Naive B cell (primary cell): ENCODE results near the gene PPFIA2. TPM values are rescaled to one million over a fixed set of nuclear protein-coding genes. Genes with fewer than 3 reads are reported as not detected.
"Not testable (repeated sequence)": the region's sequence is repeated elsewhere in the genome, so short reads cannot be mapped to it uniquely, and the experiment has no call there.

Experiments used
- ATAC-seq, 2 donors: fragments of 150-1000 bp; cut with Tn5 transposase; 2 replicates each; pipeline ENCODE4 v1.10.0; 2021; ENCODE audit warnings: low read depth in 2 of 2, mild to moderate bottlenecking in 2 of 2, moderate library complexity in 2 of 2
- DNase-seq: peaks from one replicate; pipeline ENCODE4 v3.0.0; 2022
- H3K27ac Mint-ChIP-seq, 6 donors: one replicate each; pipeline ENCODE4 v1.8.0; 2020 to 2022; ENCODE audit warnings: mild to moderate bottlenecking in 6 of 6, mixed read lengths in 6 of 6, moderate library complexity in 5 of 6, inconsistent platforms in 2 of 6
- H3K27me3 Mint-ChIP-seq, 3 donors: one replicate each; pipeline ENCODE4 v1.8.0; 2021 to 2022; ENCODE audit warnings: mixed read lengths in 3 of 3, mild to moderate bottlenecking in 1 of 3
- H3K36me3 Mint-ChIP-seq, 2 donors: one replicate each; pipeline ENCODE4 v1.8.0; 2020 to 2022; ENCODE audit warnings: mixed read lengths in 2 of 2, inconsistent platforms in 1 of 2, mild to moderate bottlenecking in 1 of 2
- H3K4me1 Mint-ChIP-seq, 3 donors: one replicate each; pipeline ENCODE4 v1.8.0; 2020 to 2022; ENCODE audit warnings: mixed read lengths in 3 of 3, inconsistent platforms in 1 of 3, mild to moderate bottlenecking in 1 of 3, moderate library complexity in 1 of 3
- H3K4me3 Mint-ChIP-seq, 8 donors: one replicate each; pipeline ENCODE4 v1.8.0; 2020 to 2022; ENCODE audit warnings: mild to moderate bottlenecking in 8 of 8, mixed read lengths in 8 of 8, moderate library complexity in 8 of 8, inconsistent platforms in 2 of 8
- H3K9me3 Mint-ChIP-seq, 7 donors: one replicate each; pipeline ENCODE4 v1.8.0; 2020 to 2022; ENCODE audit warnings: mixed read lengths in 7 of 7, mild to moderate bottlenecking in 5 of 7, inconsistent platforms in 2 of 7, moderate library complexity in 1 of 7
- polyA plus RNA-seq, 6 donors: library from polyadenylated mRNA; unstranded; fragments of 300-500 nt; fragmentation: Illumina TruSeq; gene quantifications; one replicate each; pipeline ENCODE4 v1.2.3, GENCODE V29; 2021; ENCODE audit warnings: low read depth in 6 of 6

PPFIA2 gene
- polyA plus RNA-seq, 6 donors from 2014 or later: not detected

DNA sequence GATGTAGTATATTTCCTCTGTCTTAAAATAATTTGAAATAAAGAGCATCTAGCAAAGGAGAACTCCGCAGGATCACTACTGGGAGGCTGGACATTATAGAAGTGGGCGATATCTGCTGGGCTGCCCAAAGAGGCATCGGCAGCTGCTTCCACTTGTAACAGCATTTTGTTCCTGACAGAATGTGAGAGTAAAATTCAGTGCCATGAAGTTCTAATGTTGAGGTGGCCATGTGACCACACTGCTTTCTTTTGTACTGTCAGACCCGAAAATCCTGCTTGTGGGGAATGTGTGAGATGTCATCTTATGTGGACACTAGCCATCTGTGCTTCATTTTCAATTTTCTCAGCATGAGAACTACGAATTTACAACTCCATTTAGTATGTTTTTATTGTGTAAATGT is 529.4 kb downstream of the PPFIA2 start:
- H3K4me3 Mint-ChIP-seq: no peak overlapping the region
- no peaks in the 10 kb centered on the region for H3K4me1 Mint-ChIP-seq
- no peaks in the 10 kb centered on the region for H3K27me3 Mint-ChIP-seq
- no peak overlapping the region for H3K27ac Mint-ChIP-seq
- H3K9me3 Mint-ChIP-seq: peaks cover 0 to 11% (median 0%) of the 10 kb centered on the region in 7 donors
- H3K36me3 Mint-ChIP-seq: no peaks in the 10 kb centered on the region
- ATAC-seq (no peak), DNase-seq (no peak)

DNA sequence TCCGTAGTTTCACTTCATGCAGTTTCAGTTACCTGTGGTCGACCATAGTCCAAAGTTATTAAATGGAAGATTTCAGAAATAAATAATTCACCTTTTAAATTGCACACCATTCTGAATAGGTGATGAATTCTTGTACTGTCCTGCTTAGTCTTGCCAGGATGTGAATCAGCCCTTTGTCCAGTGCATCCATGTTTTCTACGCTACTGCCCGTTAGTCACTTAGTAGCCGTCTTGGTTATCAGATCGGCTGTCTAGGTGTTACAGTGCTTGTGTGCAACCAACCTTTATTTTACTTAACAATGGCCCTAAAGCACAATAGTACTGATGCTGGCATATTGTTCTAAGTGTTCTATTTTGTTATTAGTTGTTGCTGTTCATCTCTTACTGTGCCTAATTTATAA is 534.5 kb downstream of the PPFIA2 start:
- H3K36me3 Mint-ChIP-seq: no peaks in the 10 kb centered on the region
- no peak for ATAC-seq

DNA sequence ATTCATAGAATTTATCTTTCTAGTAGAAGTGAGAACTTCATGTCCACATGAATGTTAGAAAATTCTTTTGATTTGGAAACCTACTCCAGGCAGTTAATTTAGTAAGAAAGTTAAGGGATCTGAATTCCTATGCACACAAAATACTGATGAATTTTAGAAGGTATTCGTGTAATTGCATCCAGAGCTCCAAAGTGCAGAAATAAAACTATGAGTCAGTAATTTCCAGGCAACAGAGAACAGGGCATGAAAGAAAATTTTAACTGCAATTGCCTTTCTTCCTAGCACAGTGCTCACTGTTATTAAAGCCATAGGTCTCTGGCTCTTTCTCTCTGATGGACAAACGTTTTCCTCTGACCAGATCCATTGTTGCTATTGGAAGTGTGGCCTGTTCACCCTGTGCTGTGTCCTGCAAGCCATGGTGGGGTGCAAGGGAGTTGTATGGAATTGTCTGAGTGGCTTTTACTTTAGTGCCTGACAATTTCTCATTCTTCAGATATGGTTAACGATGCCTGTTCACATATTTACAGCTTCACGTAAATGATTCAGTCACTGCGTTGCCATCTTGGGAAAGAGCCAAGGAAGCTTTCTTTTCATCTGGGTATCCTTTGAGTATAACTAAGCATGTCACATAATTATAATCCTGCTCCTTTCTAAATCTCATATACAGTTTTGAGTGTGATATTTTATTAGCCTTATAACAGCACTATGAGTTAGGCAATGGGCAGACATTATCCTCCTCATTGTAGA is 536.1 kb downstream of the PPFIA2 start:
- Mint-ChIP-seq H3K27me3 (no peaks in the 10 kb centered on the region), H3K9me3 (peaks cover 0 to 11% (median 0%) of the 10 kb centered on the region in 7 donors), H3K4me1 (no peaks in the 10 kb centered on the region), H3K27ac (no peak overlapping the region), H3K36me3 (no peaks in the 10 kb centered on the region), H3K4me3 (no peak overlapping the region)
- no peak for DNase-seq
- no peak for ATAC-seq

More for the DNA sequence above, 534.5 kb downstream of the PPFIA2 start:
- Mint-ChIP-seq H3K4me1 (no peaks in the 10 kb centered on the region), H3K9me3 (peaks cover 0 to 11% (median 0%) of the 10 kb centered on the region in 7 donors), H3K27me3 (no peaks in the 10 kb centered on the region), H3K27ac (no peak overlapping the region), H3K4me3 (no peak overlapping the region)
- DNase-seq: no peak

DNA sequence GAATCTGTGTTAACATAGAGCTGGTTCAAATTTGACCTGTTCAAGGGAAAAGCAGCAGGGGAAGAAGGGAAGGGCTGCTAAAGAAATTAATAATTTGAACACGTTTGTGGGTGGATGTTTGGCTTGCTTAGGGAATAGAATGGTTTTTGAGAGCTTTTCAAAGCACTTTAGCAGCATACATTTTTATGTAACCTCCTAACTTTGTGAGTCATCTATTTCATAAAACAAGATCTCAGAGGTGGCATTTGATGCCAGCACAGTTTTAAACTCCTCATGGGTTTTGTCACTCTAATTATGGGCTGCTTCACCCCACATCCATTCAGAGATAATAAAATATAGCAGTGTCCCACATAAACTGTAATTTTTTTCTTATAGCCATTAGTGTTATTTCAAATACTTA is 537.5 kb downstream of the PPFIA2 start:
- Mint-ChIP-seq H3K36me3 (no peaks in the 10 kb centered on the region), H3K4me1 (no peaks in the 10 kb centered on the region), H3K27ac (no peak overlapping the region), H3K4me3 (no peak overlapping the region), H3K9me3 (peaks cover 0 to 4% (median 0%) of the 10 kb centered on the region in 7 donors), H3K27me3 (no peaks in the 10 kb centered on the region)
- DNase-seq (no peak), ATAC-seq (no peak)

DNA sequence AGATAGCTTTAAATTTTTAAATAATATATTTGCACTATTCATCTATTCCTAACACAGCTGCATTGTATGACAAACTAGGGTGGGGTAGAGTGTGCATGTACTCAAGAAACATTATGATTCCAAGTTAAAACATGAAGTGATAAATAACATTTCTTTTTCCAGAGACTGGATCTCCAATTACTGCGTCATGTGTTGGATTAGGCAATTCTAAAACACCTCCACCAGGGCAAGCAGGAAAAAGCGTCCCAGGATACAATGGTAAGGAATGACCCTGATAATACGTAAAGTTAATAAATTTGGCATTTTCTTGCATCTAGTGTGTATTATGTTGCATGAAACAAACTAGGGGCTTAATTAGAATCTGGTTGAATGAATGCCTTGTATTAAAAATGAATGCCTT is 542.4 kb downstream of the PPFIA2 start:
- Mint-ChIP-seq H3K36me3 (no peaks in the 10 kb centered on the region), H3K4me3 (no peak overlapping the region), H3K27ac (no peak overlapping the region), H3K9me3 (peaks cover 0 to 10% (median 1%) of the 10 kb centered on the region in 7 donors), H3K4me1 (no peaks in the 10 kb centered on the region), H3K27me3 (no peaks in the 10 kb centered on the region)
- DNase-seq (no peak), ATAC-seq (no peak)

DNA sequence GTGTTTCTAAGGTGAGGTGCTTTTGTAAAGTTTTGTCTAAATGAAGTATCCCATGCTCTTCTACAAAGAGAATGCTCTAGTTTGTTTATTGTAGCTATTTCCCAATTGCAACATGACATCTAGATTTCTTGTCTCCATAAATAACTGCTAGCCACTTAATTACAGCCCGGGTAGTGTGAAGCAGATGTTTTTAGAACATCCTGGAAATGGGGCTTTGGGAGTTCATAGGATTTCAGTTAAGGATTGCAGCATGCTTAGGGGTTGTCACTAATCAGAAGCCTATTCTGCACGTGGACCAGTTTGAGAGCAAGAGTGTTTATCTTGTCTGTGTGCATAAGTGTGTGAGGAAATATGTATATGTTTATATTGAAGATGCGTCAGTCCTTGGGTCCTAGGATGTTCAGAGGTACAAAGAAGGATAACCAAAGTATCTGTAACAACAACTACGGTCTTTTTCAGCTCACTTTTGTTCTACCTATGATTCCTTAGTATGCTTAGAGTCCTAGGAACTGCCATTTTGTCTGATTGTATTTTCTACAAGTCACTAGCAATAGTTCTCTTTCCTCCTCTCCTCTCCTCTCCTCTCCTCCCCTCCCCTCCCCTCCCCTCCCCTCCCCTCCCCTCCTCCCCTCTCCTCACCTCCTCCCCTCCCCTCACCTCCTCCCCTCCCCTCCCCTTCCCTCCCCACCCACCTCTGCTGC is 546.0 kb downstream of the PPFIA2 start:
- Mint-ChIP-seq H3K27ac (no peak overlapping the region), H3K27me3 (no peaks in the 10 kb centered on the region), H3K4me1 (no peaks in the 10 kb centered on the region), H3K9me3 (peaks cover 0 to 11% (median 1%) of the 10 kb centered on the region in 7 donors), H3K4me3 (no peak overlapping the region), H3K36me3 (no peaks in the 10 kb centered on the region)
- ATAC-seq (no peak), DNase-seq (no peak)

- H3K4me1 Mint-ChIP-seq: no peaks in the 10 kb centered on the region
- no peak overlapping the region for H3K4me3 Mint-ChIP-seq
- H3K36me3 Mint-ChIP-seq: no peaks in the 10 kb centered on the region
- no peak for DNase-seq
- no peaks in the 10 kb centered on the region for H3K27me3 Mint-ChIP-seq
- H3K27ac Mint-ChIP-seq: no peak overlapping the region
- H3K9me3 Mint-ChIP-seq: peaks cover 0 to 11% (median 1%) of the 10 kb centered on the region in 7 donors
- ATAC-seq: no peak
These were observed 547.8 kb downstream of the PPFIA2 start for GRCh38 chr12:81211306-81211705.

- H3K9me3 Mint-ChIP-seq: peaks cover 0 to 11% (median 1%) of the 10 kb centered on the region in 7 donors
- not testable (repeated sequence) for H3K27me3 Mint-ChIP-seq, ATAC-seq, H3K36me3 Mint-ChIP-seq, H3K4me1 Mint-ChIP-seq, DNase-seq, H3K4me3 Mint-ChIP-seq, H3K27ac Mint-ChIP-seq
These were observed 549.4 kb downstream of the PPFIA2 start for GRCh38 chr12:81209772-81210225.

DNA sequence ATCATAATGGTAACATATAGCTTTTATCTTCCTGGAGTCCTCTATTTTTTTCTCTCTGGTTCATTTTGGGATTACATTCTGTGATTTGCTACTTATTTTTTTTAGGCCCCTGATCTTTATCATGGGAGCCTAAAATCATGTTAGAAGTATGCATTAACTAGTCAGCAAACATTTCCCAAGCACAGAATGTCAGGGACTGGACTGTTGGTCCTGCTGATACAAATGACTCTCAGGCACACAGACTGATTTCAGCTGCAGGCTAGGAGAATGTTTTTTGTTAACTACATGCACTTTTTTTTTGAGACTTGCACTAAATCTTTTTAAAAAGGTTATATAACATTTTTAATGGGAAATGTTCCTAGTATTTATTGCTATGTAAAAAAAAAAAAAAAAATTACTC is 550.1 kb downstream of the PPFIA2 start:
- Mint-ChIP-seq H3K27me3 (no peaks in the 10 kb centered on the region), H3K9me3 (peaks cover 0 to 11% (median 3%) of the 10 kb centered on the region in 7 donors), H3K36me3 (no peaks in the 10 kb centered on the region), H3K4me1 (no peaks in the 10 kb centered on the region), H3K4me3 (no peak overlapping the region), H3K27ac (no peak overlapping the region)
- no peak for ATAC-seq
- DNase-seq: no peak

DNA sequence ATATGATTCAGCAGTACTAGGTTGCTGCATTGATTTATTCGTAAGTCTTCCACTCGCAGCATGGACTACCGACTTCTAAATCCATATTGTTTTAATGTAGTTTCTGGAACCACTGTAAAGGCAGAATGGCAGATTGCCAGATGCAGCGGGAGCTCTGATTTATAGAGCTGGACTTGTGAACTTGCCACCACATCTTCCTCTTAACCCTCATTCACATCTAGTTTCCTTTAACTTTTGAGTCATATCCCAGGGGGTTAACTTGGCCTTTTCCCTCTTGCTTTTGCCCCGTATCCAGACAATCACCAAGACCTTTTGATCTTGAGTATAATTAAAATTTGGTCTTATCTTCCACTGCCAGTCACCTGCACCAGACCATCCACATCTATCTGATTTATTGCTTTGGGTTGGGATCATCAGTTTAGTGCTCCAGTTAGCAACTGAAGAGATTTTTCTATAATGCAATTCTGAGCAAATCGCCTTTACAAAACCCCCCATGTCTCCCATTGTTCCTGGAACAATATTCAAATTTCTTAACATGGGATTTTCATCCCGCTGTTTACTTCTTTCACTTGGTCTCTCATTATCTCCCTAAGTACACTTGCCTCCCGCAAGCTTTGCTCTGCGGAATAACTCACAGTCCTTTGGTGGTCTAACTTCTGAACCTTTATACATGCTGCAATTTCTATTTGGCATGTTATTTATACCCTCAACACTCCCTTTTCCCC is 550.8 kb downstream of the PPFIA2 start:
- Mint-ChIP-seq H3K27ac (peak overlapping the region in 1 of 6 donors; percentile 30), H3K4me1 (no peaks in the 10 kb centered on the region), H3K9me3 (peaks cover 0 to 6% (median 2%) of the 10 kb centered on the region in 7 donors), H3K36me3 (no peaks in the 10 kb centered on the region), H3K4me3 (no peak overlapping the region), H3K27me3 (no peaks in the 10 kb centered on the region)
- DNase-seq (no peak), ATAC-seq (no peak)
